ENCODE measurements around the gene BCAS2. TPM values are rescaled to one million over a fixed set of nuclear protein-coding genes. Genes with fewer than 3 reads are reported as not detected.

BCAS2 gene
- total and polyA plus RNA-seq, 2 experiments from 2014 or later = 44.4 to 67.1 TPM

GRCh38 chr1:114540272-114540671 is 41.1 kb downstream of the BCAS2 start:
- Histone ChIP-seq H4K20me1 (ENCODE audit: insufficient read depth) (no peaks in the 10 kb centered on the region), H3K79me2 (ENCODE audit: insufficient read depth) (no peaks in the 10 kb centered on the region), H3K27ac (no peak overlapping the region), H3K27me3 (replicated peaks; ENCODE audit: insufficient read depth) (no peaks in the 10 kb centered on the region), H3K4me2 (ENCODE audit: unreplicated experiment) (no peak overlapping the region), H3K9me3 (ENCODE audit: low read depth) (no peaks in the 10 kb centered on the region), H3K4me1 (ENCODE audit: insufficient read depth) (no peaks in the 10 kb centered on the region), H3K9ac (no peak overlapping the region), H2AFZ (no peak overlapping the region), H3K36me3 (ENCODE audit: low read depth) (no peaks in the 10 kb centered on the region), H3K4me3 (no peak overlapping the region), H3F3A (ENCODE audit: insufficient read depth) (no peaks in the 10 kb centered on the region), H3K9me2 (ENCODE audit: insufficient read depth) (no peaks in the 10 kb centered on the region)
- TF ChIP-seq EZH2 (IDR thresholded peaks at IDR 0.05; ENCODE audit: insufficient read depth, poor library complexity, severe bottlenecking) = no peak
- TF ChIP-seq EZH2phosphoT487 (IDR thresholded peaks at IDR 0.05; ENCODE audit: insufficient read depth, low read depth) = no peak
- 44 to 50% methylated on average over 3 of the region's 3 CpGs for WGBS, 2 experiments (ENCODE audit: low coverage in 1 of 2, low lambda C conversion rate in 2 of 2, missing lambda C conversion rate in 2 of 2)
- DNase-seq = no peak
- in situ Hi-C loops (cut with MboI) = no loop called here

- Histone ChIP-seq H3F3A (ENCODE audit: insufficient read depth) (no peaks in the 10 kb centered on the region), H3K4me2 (ENCODE audit: unreplicated experiment) (no peak overlapping the region), H3K36me3 (ENCODE audit: low read depth) (no peaks in the 10 kb centered on the region), H3K4me3 (no peak overlapping the region), H3K4me1 (ENCODE audit: insufficient read depth) (no peaks in the 10 kb centered on the region), H3K9me3 (ENCODE audit: low read depth) (no peaks in the 10 kb centered on the region), H3K79me2 (ENCODE audit: insufficient read depth) (no peaks in the 10 kb centered on the region), H3K27ac (no peak overlapping the region), H3K9ac (no peak overlapping the region), H2AFZ (no peak overlapping the region), H3K9me2 (ENCODE audit: insufficient read depth) (no peaks in the 10 kb centered on the region), H3K27me3 (replicated peaks; ENCODE audit: insufficient read depth) (no peaks in the 10 kb centered on the region), H4K20me1 (ENCODE audit: insufficient read depth) (no peaks in the 10 kb centered on the region)
- no peak for DNase-seq
- WGBS, 2 experiments (ENCODE audit: low coverage in 1 of 2, low lambda C conversion rate in 2 of 2, missing lambda C conversion rate in 2 of 2) = 76 to 80% methylated on average over 7 of the region's 7 CpGs
- TF ChIP-seq EZH2 (IDR thresholded peaks at IDR 0.05; ENCODE audit: insufficient read depth, poor library complexity, severe bottlenecking) (no peak), EZH2phosphoT487 (IDR thresholded peaks at IDR 0.05; ENCODE audit: insufficient read depth, low read depth) (no peak)
- in situ Hi-C loops (cut with MboI) = no loop called here
Observed at GRCh38 chr1:114536043-114536442, 45.4 kb downstream of the BCAS2 start.

- DNase-seq = no peak
- no peaks in the 10 kb centered on the region for H3K4me1 ChIP-seq (ENCODE audit: insufficient read depth)
- no peaks in the 10 kb centered on the region for H3K9me3 ChIP-seq (ENCODE audit: low read depth)
- no peaks in the 10 kb centered on the region for H4K20me1 ChIP-seq (ENCODE audit: insufficient read depth)
- H3K27me3 ChIP-seq (replicated peaks; ENCODE audit: insufficient read depth) = no peaks in the 10 kb centered on the region
- no peak overlapping the region for H3K4me3 ChIP-seq
- H3K4me2 ChIP-seq (ENCODE audit: unreplicated experiment) = no peak overlapping the region
- no peaks in the 10 kb centered on the region for H3K9me2 ChIP-seq (ENCODE audit: insufficient read depth)
- TF ChIP-seq EZH2 (IDR thresholded peaks at IDR 0.05; ENCODE audit: insufficient read depth, poor library complexity, severe bottlenecking) (no peak), EZH2phosphoT487 (IDR thresholded peaks at IDR 0.05; ENCODE audit: insufficient read depth, low read depth) (no peak)
- no peaks in the 10 kb centered on the region for H3K36me3 ChIP-seq (ENCODE audit: low read depth)
- H3F3A ChIP-seq (ENCODE audit: insufficient read depth) = no peaks in the 10 kb centered on the region
- H3K79me2 ChIP-seq (ENCODE audit: insufficient read depth) = no peaks in the 10 kb centered on the region
- 4 to 5% methylated on average over 1 of the region's 1 CpG for WGBS, 2 experiments (ENCODE audit: low coverage in 1 of 2, low lambda C conversion rate in 2 of 2, missing lambda C conversion rate in 2 of 2)
- no peak overlapping the region for H2AFZ ChIP-seq
- H3K27ac ChIP-seq = no peak overlapping the region
- in situ Hi-C loops (cut with MboI) = no loop called here
- no peak overlapping the region for H3K9ac ChIP-seq
Observed at GRCh38 chr1:114535401-114535800, 46.0 kb downstream of the BCAS2 start.

- H3K9me3 ChIP-seq (ENCODE audit: low read depth) = no peaks in the 10 kb centered on the region
- no peak overlapping the region for H3K4me2 ChIP-seq (ENCODE audit: unreplicated experiment)
- TF ChIP-seq EZH2 (IDR thresholded peaks at IDR 0.05; ENCODE audit: insufficient read depth, poor library complexity, severe bottlenecking) (no peak), EZH2phosphoT487 (IDR thresholded peaks at IDR 0.05; ENCODE audit: insufficient read depth, low read depth) (no peak)
- no peak overlapping the region for H2AFZ ChIP-seq
- H3K9ac ChIP-seq = no peak overlapping the region
- no peaks in the 10 kb centered on the region for H3K9me2 ChIP-seq (ENCODE audit: insufficient read depth)
- H3K36me3 ChIP-seq (ENCODE audit: low read depth) = no peaks in the 10 kb centered on the region
- H4K20me1 ChIP-seq (ENCODE audit: insufficient read depth) = no peaks in the 10 kb centered on the region
- no peak overlapping the region for H3K27ac ChIP-seq
- no peaks in the 10 kb centered on the region for H3K27me3 ChIP-seq (replicated peaks; ENCODE audit: insufficient read depth)
- no peaks in the 10 kb centered on the region for H3K4me1 ChIP-seq (ENCODE audit: insufficient read depth)
- H3K79me2 ChIP-seq (ENCODE audit: insufficient read depth) = no peaks in the 10 kb centered on the region
- 0% methylated on average over 1 of the region's 1 CpG for WGBS, 2 experiments (ENCODE audit: low coverage in 1 of 2, low lambda C conversion rate in 2 of 2, missing lambda C conversion rate in 2 of 2)
- no peaks in the 10 kb centered on the region for H3F3A ChIP-seq (ENCODE audit: insufficient read depth)
- no peak overlapping the region for H3K4me3 ChIP-seq
- DNase-seq = no peak
- in situ Hi-C loops (cut with MboI) = no loop called here
Observed at GRCh38 chr1:114531094-114531493, 50.3 kb downstream of the BCAS2 start.

- Histone ChIP-seq H3K4me2 (ENCODE audit: unreplicated experiment) (no peak overlapping the region), H4K20me1 (ENCODE audit: insufficient read depth) (no peaks in the 10 kb centered on the region), H3K79me2 (ENCODE audit: insufficient read depth) (no peaks in the 10 kb centered on the region), H3K9me3 (ENCODE audit: low read depth) (no peaks in the 10 kb centered on the region), H3K4me3 (no peak overlapping the region), H3K36me3 (ENCODE audit: low read depth) (no peaks in the 10 kb centered on the region), H3K27ac (no peak overlapping the region), H3K4me1 (ENCODE audit: insufficient read depth) (no peaks in the 10 kb centered on the region), H3K27me3 (replicated peaks; ENCODE audit: insufficient read depth) (no peaks in the 10 kb centered on the region), H3K9ac (no peak overlapping the region), H3F3A (ENCODE audit: insufficient read depth) (no peaks in the 10 kb centered on the region), H3K9me2 (ENCODE audit: insufficient read depth) (no peaks in the 10 kb centered on the region), H2AFZ (no peak overlapping the region)
- DNase-seq = no peak
- 79 to 85% methylated on average over 2 of the region's 2 CpGs for WGBS, 2 experiments (ENCODE audit: low coverage in 1 of 2, low lambda C conversion rate in 2 of 2, missing lambda C conversion rate in 2 of 2)
- TF ChIP-seq EZH2 (IDR thresholded peaks at IDR 0.05; ENCODE audit: insufficient read depth, poor library complexity, severe bottlenecking) (no peak), EZH2phosphoT487 (IDR thresholded peaks at IDR 0.05; ENCODE audit: insufficient read depth, low read depth) (no peak)
- in situ Hi-C loops (cut with MboI) = no loop called here
Observed at GRCh38 chr1:114530224-114530623, 51.2 kb downstream of the BCAS2 start.

All from GM23248 (cell line).